WTC11 (cell line): ENCODE results near the gene NEB. TPM values are rescaled to one million over a fixed set of nuclear protein-coding genes. Genes with fewer than 3 reads are reported as not detected.
A peak's percentile ranks its signal among the peaks of the same experiment; 100 is the strongest.

ENCODE experiments used
- ATAC-seq: fragments of 200-7000 bp; cut with Tn5 transposase; 2 replicates; pipeline ENCODE4 v1.10.0; 2021; ENCODE audit warnings: mild to moderate bottlenecking, moderate library complexity
- CTCF ChIA-PET: fragments of 300-600 bp; sonication (Branson Sonifier 250); formaldehyde crosslinking; loops from one replicate; lab custom pipeline; 2021; ENCODE audit warnings: antibody characterized with exemption; lab: Charles Lee
- POLR2A ChIA-PET: fragments of 350-600 bp; sonication (Branson Sonifier 250); formaldehyde crosslinking; loops from one replicate; lab custom pipeline; 2021; ENCODE audit warnings: antibody characterized with exemption; lab: Charles Lee
- DNase-seq: peaks from one replicate; pipeline ENCODE4 v3.0.0; 2021; ENCODE audit warnings: low spot score
- H3K27ac Mint-ChIP-seq: 2 replicates; pipeline ENCODE4 v1.8.0; 2021; ENCODE audit warnings: mixed read lengths
- H3K27me3 Mint-ChIP-seq: 2 replicates; pipeline ENCODE4 v1.8.0; 2021; ENCODE audit warnings: low read depth, mild to moderate bottlenecking, moderate library complexity, mixed read lengths
- H3K36me3 Mint-ChIP-seq: 2 replicates; pipeline ENCODE4 v1.8.0; 2021; ENCODE audit warnings: mixed read lengths
- H3K4me1 Mint-ChIP-seq: 2 replicates; pipeline ENCODE4 v1.8.0; 2022; ENCODE audit warnings: mixed read lengths
- H3K4me3 Mint-ChIP-seq: 2 replicates; pipeline ENCODE4 v1.8.0; 2021; ENCODE audit warnings: mild to moderate bottlenecking, moderate library complexity, mixed read lengths
- H3K9me3 Mint-ChIP-seq: 2 replicates; pipeline ENCODE4 v1.8.0; 2021; ENCODE audit warnings: mixed read lengths
- ELF4 ChIP-seq: sonication (generic); formaldehyde crosslinking; IDR thresholded peaks from 2 replicates; pipeline ENCODE4 v1.8.1; 2022; ENCODE audit warnings: low read depth, mild to moderate bottlenecking, moderate library complexity, missing genetic modification reagents
- MXD4 ChIP-seq: fragments of 250-450 bp; sonication (Bioruptor Pico); IDR thresholded peaks from 2 replicates; pipeline ENCODE4 v1.8.0; 2021; ENCODE audit warnings: mild to moderate bottlenecking, moderate library complexity, borderline replicate concordance
- SP1 ChIP-seq: sonication (generic); formaldehyde crosslinking; conservative IDR thresholded peaks from 2 replicates; pipeline ENCODE4 v1.8.1; 2022; ENCODE audit warnings: missing genetic modification reagents
- TEAD4 ChIP-seq: sonication (generic); formaldehyde crosslinking; IDR thresholded peaks from 2 replicates; pipeline ENCODE4 v1.8.0; 2022; ENCODE audit warnings: mild to moderate bottlenecking, missing genetic modification reagents
- ZNF671 ChIP-seq: fragments of 250-450 bp; sonication (Bioruptor Pico); IDR thresholded peaks from 2 replicates; pipeline ENCODE4 v1.8.0; 2021; ENCODE audit warnings: mild to moderate bottlenecking
- total RNA-seq: library from RNA; stranded (reverse); gene quantifications from 3 replicates; pipeline ENCODE4 v1.2.3, GENCODE V29; 2021
- TF ChIP-seq, protein P1 (sequence below): fragments of 250-450 bp; sonication (Bioruptor Pico); IDR thresholded peaks from 2 replicates; pipeline ENCODE4 v1.9.0; 2021; ENCODE audit warnings: mild to moderate bottlenecking, borderline replicate concordance
- TF ChIP-seq, protein P2 (sequence below): sonication (generic); formaldehyde crosslinking; IDR thresholded peaks from 2 replicates; pipeline ENCODE4 v1.8.0; 2023; ENCODE audit warnings: mild to moderate bottlenecking, missing genetic modification reagents
- TF ChIP-seq, protein P3 (sequence below): sonication (generic); formaldehyde crosslinking; IDR thresholded peaks from 2 replicates; pipeline ENCODE4 v1.8.1; 2023; ENCODE audit warnings: mild to moderate bottlenecking, missing genetic modification reagents, moderate library complexity
- TF ChIP-seq, protein P4 (sequence below): fragments of 250-450 bp; sonication (Bioruptor Pico); IDR thresholded peaks from 2 replicates; pipeline ENCODE4 v1.9.0; 2021; ENCODE audit warnings: mild to moderate bottlenecking

The NEB gene
- total RNA-seq, 1 experiment from 2014 or later = 1.9 TPM

DNA sequence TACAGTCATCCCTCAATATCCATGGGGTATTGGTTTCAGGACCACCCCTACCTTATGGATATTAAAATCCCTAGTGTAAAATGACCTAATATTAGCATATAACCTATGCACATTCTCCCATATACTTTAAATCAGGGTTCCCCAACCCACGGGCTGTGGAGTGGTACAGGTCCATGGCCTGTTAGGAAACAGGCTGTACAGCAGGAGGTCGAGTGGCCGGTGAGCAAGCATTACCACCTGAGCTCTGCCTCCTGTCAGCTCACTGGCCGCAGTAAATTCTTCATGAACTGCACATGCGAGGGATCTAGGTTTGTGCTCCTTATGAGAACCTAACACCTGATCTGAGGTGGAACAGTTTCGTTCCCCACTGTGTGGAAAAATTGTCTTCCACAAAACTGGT is 250.7 kb downstream of the NEB start (continued):
- TF ChIP-seq TEAD4 (CRISPR knock-in tag) = no peak
- TF ChIP-seq, protein P1, sequence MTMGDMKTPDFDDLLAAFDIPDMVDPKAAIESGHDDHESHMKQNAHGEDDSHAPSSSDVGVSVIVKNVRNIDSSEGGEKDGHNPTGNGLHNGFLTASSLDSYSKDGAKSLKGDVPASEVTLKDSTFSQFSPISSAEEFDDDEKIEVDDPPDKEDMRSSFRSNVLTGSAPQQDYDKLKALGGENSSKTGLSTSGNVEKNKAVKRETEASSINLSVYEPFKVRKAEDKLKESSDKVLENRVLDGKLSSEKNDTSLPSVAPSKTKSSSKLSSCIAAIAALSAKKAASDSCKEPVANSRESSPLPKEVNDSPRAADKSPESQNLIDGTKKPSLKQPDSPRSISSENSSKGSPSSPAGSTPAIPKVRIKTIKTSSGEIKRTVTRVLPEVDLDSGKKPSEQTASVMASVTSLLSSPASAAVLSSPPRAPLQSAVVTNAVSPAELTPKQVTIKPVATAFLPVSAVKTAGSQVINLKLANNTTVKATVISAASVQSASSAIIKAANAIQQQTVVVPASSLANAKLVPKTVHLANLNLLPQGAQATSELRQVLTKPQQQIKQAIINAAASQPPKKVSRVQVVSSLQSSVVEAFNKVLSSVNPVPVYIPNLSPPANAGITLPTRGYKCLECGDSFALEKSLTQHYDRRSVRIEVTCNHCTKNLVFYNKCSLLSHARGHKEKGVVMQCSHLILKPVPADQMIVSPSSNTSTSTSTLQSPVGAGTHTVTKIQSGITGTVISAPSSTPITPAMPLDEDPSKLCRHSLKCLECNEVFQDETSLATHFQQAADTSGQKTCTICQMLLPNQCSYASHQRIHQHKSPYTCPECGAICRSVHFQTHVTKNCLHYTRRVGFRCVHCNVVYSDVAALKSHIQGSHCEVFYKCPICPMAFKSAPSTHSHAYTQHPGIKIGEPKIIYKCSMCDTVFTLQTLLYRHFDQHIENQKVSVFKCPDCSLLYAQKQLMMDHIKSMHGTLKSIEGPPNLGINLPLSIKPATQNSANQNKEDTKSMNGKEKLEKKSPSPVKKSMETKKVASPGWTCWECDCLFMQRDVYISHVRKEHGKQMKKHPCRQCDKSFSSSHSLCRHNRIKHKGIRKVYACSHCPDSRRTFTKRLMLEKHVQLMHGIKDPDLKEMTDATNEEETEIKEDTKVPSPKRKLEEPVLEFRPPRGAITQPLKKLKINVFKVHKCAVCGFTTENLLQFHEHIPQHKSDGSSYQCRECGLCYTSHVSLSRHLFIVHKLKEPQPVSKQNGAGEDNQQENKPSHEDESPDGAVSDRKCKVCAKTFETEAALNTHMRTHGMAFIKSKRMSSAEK (CRISPR knock-in tag) = no peak
- TF ChIP-seq, protein P2, sequence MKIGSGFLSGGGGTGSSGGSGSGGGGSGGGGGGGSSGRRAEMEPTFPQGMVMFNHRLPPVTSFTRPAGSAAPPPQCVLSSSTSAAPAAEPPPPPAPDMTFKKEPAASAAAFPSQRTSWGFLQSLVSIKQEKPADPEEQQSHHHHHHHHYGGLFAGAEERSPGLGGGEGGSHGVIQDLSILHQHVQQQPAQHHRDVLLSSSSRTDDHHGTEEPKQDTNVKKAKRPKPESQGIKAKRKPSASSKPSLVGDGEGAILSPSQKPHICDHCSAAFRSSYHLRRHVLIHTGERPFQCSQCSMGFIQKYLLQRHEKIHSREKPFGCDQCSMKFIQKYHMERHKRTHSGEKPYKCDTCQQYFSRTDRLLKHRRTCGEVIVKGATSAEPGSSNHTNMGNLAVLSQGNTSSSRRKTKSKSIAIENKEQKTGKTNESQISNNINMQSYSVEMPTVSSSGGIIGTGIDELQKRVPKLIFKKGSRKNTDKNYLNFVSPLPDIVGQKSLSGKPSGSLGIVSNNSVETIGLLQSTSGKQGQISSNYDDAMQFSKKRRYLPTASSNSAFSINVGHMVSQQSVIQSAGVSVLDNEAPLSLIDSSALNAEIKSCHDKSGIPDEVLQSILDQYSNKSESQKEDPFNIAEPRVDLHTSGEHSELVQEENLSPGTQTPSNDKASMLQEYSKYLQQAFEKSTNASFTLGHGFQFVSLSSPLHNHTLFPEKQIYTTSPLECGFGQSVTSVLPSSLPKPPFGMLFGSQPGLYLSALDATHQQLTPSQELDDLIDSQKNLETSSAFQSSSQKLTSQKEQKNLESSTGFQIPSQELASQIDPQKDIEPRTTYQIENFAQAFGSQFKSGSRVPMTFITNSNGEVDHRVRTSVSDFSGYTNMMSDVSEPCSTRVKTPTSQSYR (CRISPR knock-in tag) = no peak
- TF ChIP-seq, all 79 proteins: peak for 2

DNA sequence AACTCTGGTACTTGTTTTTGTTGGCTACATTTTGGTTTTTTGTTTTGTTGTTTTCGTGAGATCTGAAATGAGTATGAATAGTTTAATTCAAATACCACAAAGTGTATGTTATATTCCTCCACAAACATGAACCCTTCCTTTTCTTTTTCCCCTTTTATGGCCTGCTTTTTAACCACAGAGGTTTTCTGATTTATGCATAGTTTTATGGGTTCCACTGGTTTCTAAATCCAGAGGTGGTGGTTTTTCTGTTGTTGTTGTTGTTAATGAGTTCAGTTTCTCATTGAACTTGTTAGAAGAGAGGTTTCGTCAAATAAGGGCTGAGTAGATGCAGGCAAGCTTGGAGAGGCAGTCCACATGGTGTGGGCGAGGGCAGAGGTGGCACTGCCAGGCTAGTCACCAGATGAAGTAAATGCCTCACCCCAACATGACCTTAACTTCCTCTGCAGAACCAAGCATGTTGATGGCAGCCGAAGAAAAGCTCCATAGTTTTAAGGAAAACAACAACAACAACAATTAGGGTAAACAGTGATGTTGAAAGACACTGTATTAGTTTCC is 252.0 kb downstream of the NEB start:
- DNase-seq = no peak
- Mint-ChIP-seq H3K27me3 (no peaks in the 10 kb centered on the region), H3K9me3 (no peaks in the 10 kb centered on the region), H3K36me3 (peaks cover 35% of the 10 kb centered on the region), H3K27ac (no peak overlapping the region), H3K4me3 (no peak overlapping the region), H3K4me1 (peaks cover 5% of the 10 kb centered on the region; the same call in 1 of the 2 replicates)
- POLR2A ChIA-PET = no interaction called here
- no peak for TF ChIP-seq MXD4 (CRISPR knock-in tag)
- peak; percentile 24; the same call in 1 of the 2 replicates for TF ChIP-seq ZNF671 (CRISPR knock-in tag)
- TF ChIP-seq SP1 (CRISPR knock-in tag) = no peak
- ATAC-seq = no peak
- CTCF ChIA-PET = no interaction called here

DNA sequence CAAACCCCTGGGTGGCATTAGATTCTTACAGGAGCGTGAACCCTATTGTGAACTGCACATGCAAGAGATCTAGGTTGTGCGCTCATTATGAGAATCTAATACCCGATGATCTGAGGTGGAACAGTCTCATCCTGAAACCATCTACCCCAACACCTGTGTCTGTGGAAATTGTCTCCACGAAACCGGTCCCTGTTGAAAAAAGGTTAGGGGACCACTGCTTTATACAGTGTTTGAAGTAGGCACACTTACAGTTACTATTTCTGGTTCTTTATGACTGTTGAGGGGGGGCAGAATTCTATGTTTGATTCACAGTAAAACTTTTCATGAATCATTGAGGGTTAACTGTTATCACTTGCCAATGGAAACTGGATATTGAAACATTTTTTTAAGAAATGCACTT is 252.5 kb downstream of the NEB start:
- no peak overlapping the region for H3K27ac Mint-ChIP-seq
- TF ChIP-seq, protein P3, sequence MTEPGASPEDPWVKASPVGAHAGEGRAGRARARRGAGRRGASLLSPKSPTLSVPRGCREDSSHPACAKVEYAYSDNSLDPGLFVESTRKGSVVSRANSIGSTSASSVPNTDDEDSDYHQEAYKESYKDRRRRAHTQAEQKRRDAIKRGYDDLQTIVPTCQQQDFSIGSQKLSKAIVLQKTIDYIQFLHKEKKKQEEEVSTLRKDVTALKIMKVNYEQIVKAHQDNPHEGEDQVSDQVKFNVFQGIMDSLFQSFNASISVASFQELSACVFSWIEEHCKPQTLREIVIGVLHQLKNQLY (CRISPR knock-in tag) = no peak
- TF ChIP-seq, protein P4, sequence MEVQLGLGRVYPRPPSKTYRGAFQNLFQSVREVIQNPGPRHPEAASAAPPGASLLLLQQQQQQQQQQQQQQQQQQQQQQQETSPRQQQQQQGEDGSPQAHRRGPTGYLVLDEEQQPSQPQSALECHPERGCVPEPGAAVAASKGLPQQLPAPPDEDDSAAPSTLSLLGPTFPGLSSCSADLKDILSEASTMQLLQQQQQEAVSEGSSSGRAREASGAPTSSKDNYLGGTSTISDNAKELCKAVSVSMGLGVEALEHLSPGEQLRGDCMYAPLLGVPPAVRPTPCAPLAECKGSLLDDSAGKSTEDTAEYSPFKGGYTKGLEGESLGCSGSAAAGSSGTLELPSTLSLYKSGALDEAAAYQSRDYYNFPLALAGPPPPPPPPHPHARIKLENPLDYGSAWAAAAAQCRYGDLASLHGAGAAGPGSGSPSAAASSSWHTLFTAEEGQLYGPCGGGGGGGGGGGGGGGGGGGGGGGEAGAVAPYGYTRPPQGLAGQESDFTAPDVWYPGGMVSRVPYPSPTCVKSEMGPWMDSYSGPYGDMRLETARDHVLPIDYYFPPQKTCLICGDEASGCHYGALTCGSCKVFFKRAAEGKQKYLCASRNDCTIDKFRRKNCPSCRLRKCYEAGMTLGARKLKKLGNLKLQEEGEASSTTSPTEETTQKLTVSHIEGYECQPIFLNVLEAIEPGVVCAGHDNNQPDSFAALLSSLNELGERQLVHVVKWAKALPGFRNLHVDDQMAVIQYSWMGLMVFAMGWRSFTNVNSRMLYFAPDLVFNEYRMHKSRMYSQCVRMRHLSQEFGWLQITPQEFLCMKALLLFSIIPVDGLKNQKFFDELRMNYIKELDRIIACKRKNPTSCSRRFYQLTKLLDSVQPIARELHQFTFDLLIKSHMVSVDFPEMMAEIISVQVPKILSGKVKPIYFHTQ (CRISPR knock-in tag) = no peak
- TF ChIP-seq ELF4 (CRISPR knock-in tag) = no peak
- H3K27me3 Mint-ChIP-seq = no peaks in the 10 kb centered on the region
- peaks cover 5% of the 10 kb centered on the region; the same call in 1 of the 2 replicates for H3K4me1 Mint-ChIP-seq
- ATAC-seq (no peak), DNase-seq (no peak)
- H3K4me3 Mint-ChIP-seq = no peak overlapping the region
- ChIA-PET POLR2A (no interaction called here), CTCF (no interaction called here)
- peaks cover 38% of the 10 kb centered on the region for H3K36me3 Mint-ChIP-seq
- no peaks in the 10 kb centered on the region for H3K9me3 Mint-ChIP-seq
